ENCODE measurements around the gene RMC1. TPM values are rescaled to one million over a fixed set of nuclear protein-coding genes. Genes with fewer than 3 reads are reported as not detected.
A peak's percentile ranks its signal among the peaks of the same experiment; 100 is the strongest.

Gene RMC1
- total and polyA plus RNA-seq, 2 of the 13 experiments (the other 11 are each of a cell fraction or from before 2014, with no cell fraction given), result 9.4 to 19.5 TPM

DNA sequence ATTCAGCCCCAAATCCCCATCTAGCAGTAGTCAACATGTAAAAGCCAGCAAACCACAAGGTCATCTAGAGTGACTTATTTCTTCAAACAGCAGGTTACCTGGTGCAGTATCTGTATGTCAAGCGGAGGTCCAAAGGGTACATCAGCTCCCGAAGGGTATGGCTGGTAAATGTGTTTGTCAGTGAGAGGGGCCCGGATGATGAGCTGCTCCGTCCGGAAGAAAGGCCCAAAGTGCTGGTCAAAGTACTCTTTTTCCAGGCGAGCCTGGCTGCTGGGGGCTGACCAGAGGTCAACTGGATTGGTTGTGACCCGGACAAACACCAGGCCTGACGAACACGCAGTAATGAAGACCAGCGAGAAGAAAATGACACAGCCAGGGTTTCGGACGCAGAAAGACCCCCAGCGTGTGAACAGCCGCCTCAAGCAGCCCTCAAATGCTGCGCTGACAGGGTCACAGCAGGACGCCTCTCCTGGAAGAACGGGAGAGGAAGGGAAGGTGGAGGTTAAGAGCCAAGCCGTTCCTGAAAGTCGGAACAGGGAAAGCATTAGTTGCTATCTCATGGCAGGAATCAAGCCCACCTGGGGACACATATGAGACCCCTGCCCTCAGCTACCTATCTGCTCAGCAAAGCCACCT, 53.0 kb downstream of the RMC1 start (continued):
- peak; percentile 90 for TF ChIP-seq ASH2L (IDR thresholded peaks at IDR 0.05; ENCODE audit: insufficient read length, low read depth, low read length)
- no peak for TF ChIP-seq CBX2 (IDR thresholded peaks at IDR 0.05; ENCODE audit: low read depth, low read length)
- no peak for TF ChIP-seq CBX2 (CRISPR knock-in tag; IDR thresholded peaks at IDR 0.05; ENCODE audit: low read depth)
- TF ChIP-seq, protein P1, sequence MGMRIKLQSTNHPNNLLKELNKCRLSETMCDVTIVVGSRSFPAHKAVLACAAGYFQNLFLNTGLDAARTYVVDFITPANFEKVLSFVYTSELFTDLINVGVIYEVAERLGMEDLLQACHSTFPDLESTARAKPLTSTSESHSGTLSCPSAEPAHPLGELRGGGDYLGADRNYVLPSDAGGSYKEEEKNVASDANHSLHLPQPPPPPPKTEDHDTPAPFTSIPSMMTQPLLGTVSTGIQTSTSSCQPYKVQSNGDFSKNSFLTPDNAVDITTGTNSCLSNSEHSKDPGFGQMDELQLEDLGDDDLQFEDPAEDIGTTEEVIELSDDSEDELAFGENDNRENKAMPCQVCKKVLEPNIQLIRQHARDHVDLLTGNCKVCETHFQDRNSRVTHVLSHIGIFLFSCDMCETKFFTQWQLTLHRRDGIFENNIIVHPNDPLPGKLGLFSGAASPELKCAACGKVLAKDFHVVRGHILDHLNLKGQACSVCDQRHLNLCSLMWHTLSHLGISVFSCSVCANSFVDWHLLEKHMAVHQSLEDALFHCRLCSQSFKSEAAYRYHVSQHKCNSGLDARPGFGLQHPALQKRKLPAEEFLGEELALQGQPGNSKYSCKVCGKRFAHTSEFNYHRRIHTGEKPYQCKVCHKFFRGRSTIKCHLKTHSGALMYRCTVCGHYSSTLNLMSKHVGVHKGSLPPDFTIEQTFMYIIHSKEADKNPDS (CRISPR knock-in tag; IDR thresholded peaks at IDR 0.05), result 0 out of 2 replicates have a peak, but pooled peaks have one; percentile 53
- peak; percentile 93; the same call in 1 of the 2 replicates for TF ChIP-seq RARA (CRISPR knock-in tag; IDR thresholded peaks at IDR 0.05)
- TF ChIP-seq HNF4G (IDR thresholded peaks at IDR 0.05; ENCODE audit: borderline replicate concordance, low read depth, low read length), result peak; percentile 96
- peak; percentile 100 for TF ChIP-seq HNF4G (CRISPR knock-in tag; IDR thresholded peaks at IDR 0.05; ENCODE audit: borderline replicate concordance, low read depth)
- TF ChIP-seq ZBTB7B (CRISPR knock-in tag; IDR thresholded peaks at IDR 0.05), result peak; percentile 98
- TF ChIP-seq PHF21A (CRISPR knock-in tag; IDR thresholded peaks at IDR 0.05), result peak; percentile 100
- TF ChIP-seq ZNF3 (CRISPR knock-in tag; IDR thresholded peaks at IDR 0.05), result 0 out of 2 replicates have a peak, but pooled peaks have one; percentile 50
- peak; percentile 72; the same call in 1 of the 2 replicates for TF ChIP-seq ZNF816 (CRISPR knock-in tag; IDR thresholded peaks at IDR 0.05; ENCODE audit: borderline replicate concordance)
- TF ChIP-seq SIX4 (CRISPR knock-in tag; IDR thresholded peaks at IDR 0.05), result 0 out of 2 replicates have a peak, but pooled peaks have one; percentile 17
- 0 out of 2 replicates have a peak, but pooled peaks have one; percentile 26 for TF ChIP-seq MBD4 (IDR thresholded peaks at IDR 0.05; ENCODE audit: borderline replicate concordance, low read length)
- TF ChIP-seq, protein P2, sequence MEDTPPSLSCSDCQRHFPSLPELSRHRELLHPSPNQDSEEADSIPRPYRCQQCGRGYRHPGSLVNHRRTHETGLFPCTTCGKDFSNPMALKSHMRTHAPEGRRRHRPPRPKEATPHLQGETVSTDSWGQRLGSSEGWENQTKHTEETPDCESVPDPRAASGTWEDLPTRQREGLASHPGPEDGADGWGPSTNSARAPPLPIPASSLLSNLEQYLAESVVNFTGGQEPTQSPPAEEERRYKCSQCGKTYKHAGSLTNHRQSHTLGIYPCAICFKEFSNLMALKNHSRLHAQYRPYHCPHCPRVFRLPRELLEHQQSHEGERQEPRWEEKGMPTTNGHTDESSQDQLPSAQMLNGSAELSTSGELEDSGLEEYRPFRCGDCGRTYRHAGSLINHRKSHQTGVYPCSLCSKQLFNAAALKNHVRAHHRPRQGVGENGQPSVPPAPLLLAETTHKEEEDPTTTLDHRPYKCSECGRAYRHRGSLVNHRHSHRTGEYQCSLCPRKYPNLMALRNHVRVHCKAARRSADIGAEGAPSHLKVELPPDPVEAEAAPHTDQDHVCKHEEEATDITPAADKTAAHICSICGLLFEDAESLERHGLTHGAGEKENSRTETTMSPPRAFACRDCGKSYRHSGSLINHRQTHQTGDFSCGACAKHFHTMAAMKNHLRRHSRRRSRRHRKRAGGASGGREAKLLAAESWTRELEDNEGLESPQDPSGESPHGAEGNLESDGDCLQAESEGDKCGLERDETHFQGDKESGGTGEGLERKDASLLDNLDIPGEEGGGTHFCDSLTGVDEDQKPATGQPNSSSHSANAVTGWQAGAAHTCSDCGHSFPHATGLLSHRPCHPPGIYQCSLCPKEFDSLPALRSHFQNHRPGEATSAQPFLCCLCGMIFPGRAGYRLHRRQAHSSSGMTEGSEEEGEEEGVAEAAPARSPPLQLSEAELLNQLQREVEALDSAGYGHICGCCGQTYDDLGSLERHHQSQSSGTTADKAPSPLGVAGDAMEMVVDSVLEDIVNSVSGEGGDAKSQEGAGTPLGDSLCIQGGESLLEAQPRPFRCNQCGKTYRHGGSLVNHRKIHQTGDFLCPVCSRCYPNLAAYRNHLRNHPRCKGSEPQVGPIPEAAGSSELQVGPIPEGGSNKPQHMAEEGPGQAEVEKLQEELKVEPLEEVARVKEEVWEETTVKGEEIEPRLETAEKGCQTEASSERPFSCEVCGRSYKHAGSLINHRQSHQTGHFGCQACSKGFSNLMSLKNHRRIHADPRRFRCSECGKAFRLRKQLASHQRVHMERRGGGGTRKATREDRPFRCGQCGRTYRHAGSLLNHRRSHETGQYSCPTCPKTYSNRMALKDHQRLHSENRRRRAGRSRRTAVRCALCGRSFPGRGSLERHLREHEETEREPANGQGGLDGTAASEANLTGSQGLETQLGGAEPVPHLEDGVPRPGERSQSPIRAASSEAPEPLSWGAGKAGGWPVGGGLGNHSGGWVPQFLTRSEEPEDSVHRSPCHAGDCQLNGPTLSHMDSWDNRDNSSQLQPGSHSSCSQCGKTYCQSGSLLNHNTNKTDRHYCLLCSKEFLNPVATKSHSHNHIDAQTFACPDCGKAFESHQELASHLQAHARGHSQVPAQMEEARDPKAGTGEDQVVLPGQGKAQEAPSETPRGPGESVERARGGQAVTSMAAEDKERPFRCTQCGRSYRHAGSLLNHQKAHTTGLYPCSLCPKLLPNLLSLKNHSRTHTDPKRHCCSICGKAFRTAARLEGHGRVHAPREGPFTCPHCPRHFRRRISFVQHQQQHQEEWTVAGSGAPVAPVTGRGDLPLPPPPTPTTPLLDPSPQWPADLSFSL (CRISPR knock-in tag; IDR thresholded peaks at IDR 0.05), result no peak
- TF ChIP-seq ATF1 (CRISPR knock-in tag; IDR thresholded peaks at IDR 0.05), result 0 out of 2 replicates have a peak, but pooled peaks have one; percentile 59
- TF ChIP-seq ZNF205 (CRISPR knock-in tag; IDR thresholded peaks at IDR 0.05), result 0 out of 2 replicates have a peak, but pooled peaks have one; percentile 48
- peak; percentile 38; the same call in 1 of the 2 replicates for TF ChIP-seq CEBPG (CRISPR knock-in tag; IDR thresholded peaks at IDR 0.05)
- peak; percentile 44; the same call in 1 of the 2 replicates for TF ChIP-seq RAD21 (CRISPR knock-in tag; IDR thresholded peaks at IDR 0.05)
- TF ChIP-seq KMT2B (CRISPR knock-in tag; IDR thresholded peaks at IDR 0.05), result peak; percentile 73
- no peak for TF ChIP-seq TCF12 (IDR thresholded peaks at IDR 0.05)
- peak; percentile 87; the same call in 1 of the 2 replicates for TF ChIP-seq TCF12 (CRISPR knock-in tag; IDR thresholded peaks at IDR 0.05)
- no peak for TF ChIP-seq ZNF703 (CRISPR knock-in tag; IDR thresholded peaks at IDR 0.05; ENCODE audit: borderline replicate concordance)
- no peak for TF ChIP-seq ZBTB1 (CRISPR knock-in tag; IDR thresholded peaks at IDR 0.05; ENCODE audit: borderline replicate concordance)
- TF ChIP-seq TBX2 (CRISPR knock-in tag; IDR thresholded peaks at IDR 0.05; ENCODE audit: borderline replicate concordance), result peak; percentile 89

Data from HepG2 (cell line).